ENCODE results near the gene PLAGL1.

DNA sequence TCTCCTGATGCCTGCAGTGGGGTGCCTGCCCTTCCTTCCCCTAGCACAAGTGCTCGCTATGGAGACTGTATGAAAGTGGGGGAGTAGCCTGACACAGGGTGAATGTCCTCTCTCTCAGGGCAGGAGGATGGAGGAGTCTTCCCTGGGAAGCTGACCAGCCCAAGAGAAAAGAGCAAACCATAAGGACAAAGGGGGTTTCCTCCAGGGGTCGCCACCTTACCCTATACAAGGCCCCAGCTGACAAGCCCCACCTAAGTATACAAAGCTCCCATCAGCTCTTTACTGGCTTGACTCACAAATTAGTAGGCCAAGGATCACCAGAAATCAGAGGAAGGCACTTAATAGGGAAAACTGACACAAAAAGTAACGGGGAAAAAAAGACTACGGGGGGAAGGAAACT, 54.1 kb downstream of the PLAGL1 start:
- TF ChIP-seq EZH2 (IDR thresholded peaks at IDR 0.05; ENCODE audit: insufficient read depth, low read length): no peak
- TF ChIP-seq, protein P1, sequence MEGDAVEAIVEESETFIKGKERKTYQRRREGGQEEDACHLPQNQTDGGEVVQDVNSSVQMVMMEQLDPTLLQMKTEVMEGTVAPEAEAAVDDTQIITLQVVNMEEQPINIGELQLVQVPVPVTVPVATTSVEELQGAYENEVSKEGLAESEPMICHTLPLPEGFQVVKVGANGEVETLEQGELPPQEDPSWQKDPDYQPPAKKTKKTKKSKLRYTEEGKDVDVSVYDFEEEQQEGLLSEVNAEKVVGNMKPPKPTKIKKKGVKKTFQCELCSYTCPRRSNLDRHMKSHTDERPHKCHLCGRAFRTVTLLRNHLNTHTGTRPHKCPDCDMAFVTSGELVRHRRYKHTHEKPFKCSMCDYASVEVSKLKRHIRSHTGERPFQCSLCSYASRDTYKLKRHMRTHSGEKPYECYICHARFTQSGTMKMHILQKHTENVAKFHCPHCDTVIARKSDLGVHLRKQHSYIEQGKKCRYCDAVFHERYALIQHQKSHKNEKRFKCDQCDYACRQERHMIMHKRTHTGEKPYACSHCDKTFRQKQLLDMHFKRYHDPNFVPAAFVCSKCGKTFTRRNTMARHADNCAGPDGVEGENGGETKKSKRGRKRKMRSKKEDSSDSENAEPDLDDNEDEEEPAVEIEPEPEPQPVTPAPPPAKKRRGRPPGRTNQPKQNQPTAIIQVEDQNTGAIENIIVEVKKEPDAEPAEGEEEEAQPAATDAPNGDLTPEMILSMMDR (IDR thresholded peaks at IDR 0.05; ENCODE audit: insufficient read depth, low read depth, low read length): no peak

All from astrocyte (in vitro differentiated cells and primary cell).